GM21576 (cell line): ENCODE data around the gene ORC6.

ENCODE experiments used
- ATAC-seq: cut with Tn5 transposase; IDR thresholded peaks from one replicate; pipeline ENCODE4 v1.9.1; 2021; ENCODE audit warnings: mild to moderate bottlenecking, moderate library complexity; ENCODE audit not compliant: unreplicated experiment

The ORC6 gene

GRCh38 chr16:46730801-46731690 is 41.6 kb downstream of the ORC6 start:
- no peak for ATAC-seq

- no peak for ATAC-seq
Measured at GRCh38 chr16:46731691-46732555, 42.5 kb downstream of the ORC6 start.

GRCh38 chr16:46732561-46732960 is 43.1 kb downstream of the ORC6 start:
- ATAC-seq, result no peak

- ATAC-seq, result no peak
Measured at GRCh38 chr16:46733319-46733830, 43.9 kb downstream of the ORC6 start.

- no peak for ATAC-seq
Measured at GRCh38 chr16:46736695-46737094, 47.2 kb downstream of the ORC6 start.

GRCh38 chr16:46737621-46738214 is 48.3 kb downstream of the ORC6 start:
- ATAC-seq, result no peak

- no peak for ATAC-seq
Measured at GRCh38 chr16:46739934-46740333, 50.5 kb downstream of the ORC6 start.

GRCh38 chr16:46743232-46743719 is 53.8 kb downstream of the ORC6 start:
- peak; percentile 82 for ATAC-seq

- no peak for ATAC-seq
Measured at GRCh38 chr16:46745617-46746016, 56.2 kb downstream of the ORC6 start.

GRCh38 chr16:46746821-46747776 is 57.6 kb downstream of the ORC6 start:
- ATAC-seq, result no peak
